Mesothelial cell of epicardium (in vitro differentiated cells): ENCODE results near the gene NR6A1. TPM values are rescaled to one million over a fixed set of nuclear protein-coding genes. Genes with fewer than 3 reads are reported as not detected.
A peak's percentile ranks its signal among the peaks of the same experiment; 100 is the strongest.

ENCODE experiments used
- DNase-seq, 2 experiments: peaks; one replicate each; pipeline ENCODE4 v3.0.0; 2021; ENCODE audit warnings: low spot score in 2 of 2; ENCODE audit not compliant: unreplicated experiment in 2 of 2
- H3K27ac Mint-ChIP-seq: 2 replicates; pipeline ENCODE4 v1.8.0; 2021; ENCODE audit warnings: mixed read lengths
- H3K27me3 Mint-ChIP-seq: 2 replicates; pipeline ENCODE4 v1.8.0; 2021; ENCODE audit warnings: low read depth, mixed read lengths
- H3K36me3 Mint-ChIP-seq: 2 replicates; pipeline ENCODE4 v1.8.0; 2021; ENCODE audit warnings: mixed read lengths
- H3K4me1 Mint-ChIP-seq: 2 replicates; pipeline ENCODE4 v1.8.0; 2021; ENCODE audit warnings: mixed read lengths
- H3K4me3 Mint-ChIP-seq: 2 replicates; pipeline ENCODE4 v1.8.0; 2021; ENCODE audit warnings: mild to moderate bottlenecking, moderate library complexity, mixed read lengths
- H3K9me3 Mint-ChIP-seq: 2 replicates; pipeline ENCODE4 v1.8.0; 2021; ENCODE audit warnings: mixed read lengths
- total RNA-seq: library from RNA; stranded (reverse); gene quantifications from 3 replicates; pipeline ENCODE4 v1.2.1, GENCODE V29; 2021
- TF ChIP-seq, protein P1 (sequence below): fragments of 200-600 bp; sonication (generic); IDR thresholded peaks from one replicate; pipeline ENCODE4 v1.5.0; 2021; ENCODE audit warnings: antibody characterized with exemption; ENCODE audit not compliant: unreplicated experiment

NR6A1 gene
- total RNA-seq, 1 donor from 2014 or later = 5.9 TPM

DNA sequence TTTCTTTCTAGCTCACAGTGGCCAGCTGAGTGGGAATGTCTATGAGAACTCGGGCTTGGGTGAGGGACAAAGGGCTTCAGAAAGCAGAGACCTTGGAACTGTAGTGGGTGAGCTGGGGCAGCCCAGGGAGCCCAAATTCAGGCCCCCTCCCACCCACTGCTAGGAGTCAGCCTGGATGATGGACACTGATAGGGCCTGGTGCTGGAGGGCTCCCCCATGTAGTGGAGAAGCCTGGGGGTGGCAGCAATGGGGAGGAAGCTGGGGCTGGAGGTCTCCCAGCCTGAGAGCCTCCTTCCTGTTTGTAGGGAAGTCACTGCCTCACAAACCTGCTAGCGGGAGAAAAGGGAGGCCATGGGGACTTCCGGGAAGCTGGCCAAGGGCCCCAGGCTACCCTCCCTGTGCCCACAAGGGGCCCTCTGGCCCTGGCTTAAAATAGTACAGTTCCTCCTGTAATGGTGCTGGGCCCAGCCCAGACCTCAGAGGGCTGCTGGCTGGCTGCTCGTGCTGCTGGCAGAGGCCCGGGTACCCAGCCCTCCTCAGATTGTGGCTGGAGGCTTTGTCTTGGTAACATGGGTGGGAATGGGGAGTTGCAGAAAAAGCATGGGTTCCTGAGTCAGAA lies 257.6 kb downstream of the NR6A1 start:
- Mint-ChIP-seq H3K27me3 (no peaks in the 10 kb centered on the region), H3K4me1 (peaks cover 24% of the 10 kb centered on the region), H3K4me3 (no peak overlapping the region), H3K36me3 (no peaks in the 10 kb centered on the region), H3K9me3 (no peaks in the 10 kb centered on the region), H3K27ac (peak overlapping the region; percentile 33)
- DNase-seq = no peak
- TF ChIP-seq, protein P1, sequence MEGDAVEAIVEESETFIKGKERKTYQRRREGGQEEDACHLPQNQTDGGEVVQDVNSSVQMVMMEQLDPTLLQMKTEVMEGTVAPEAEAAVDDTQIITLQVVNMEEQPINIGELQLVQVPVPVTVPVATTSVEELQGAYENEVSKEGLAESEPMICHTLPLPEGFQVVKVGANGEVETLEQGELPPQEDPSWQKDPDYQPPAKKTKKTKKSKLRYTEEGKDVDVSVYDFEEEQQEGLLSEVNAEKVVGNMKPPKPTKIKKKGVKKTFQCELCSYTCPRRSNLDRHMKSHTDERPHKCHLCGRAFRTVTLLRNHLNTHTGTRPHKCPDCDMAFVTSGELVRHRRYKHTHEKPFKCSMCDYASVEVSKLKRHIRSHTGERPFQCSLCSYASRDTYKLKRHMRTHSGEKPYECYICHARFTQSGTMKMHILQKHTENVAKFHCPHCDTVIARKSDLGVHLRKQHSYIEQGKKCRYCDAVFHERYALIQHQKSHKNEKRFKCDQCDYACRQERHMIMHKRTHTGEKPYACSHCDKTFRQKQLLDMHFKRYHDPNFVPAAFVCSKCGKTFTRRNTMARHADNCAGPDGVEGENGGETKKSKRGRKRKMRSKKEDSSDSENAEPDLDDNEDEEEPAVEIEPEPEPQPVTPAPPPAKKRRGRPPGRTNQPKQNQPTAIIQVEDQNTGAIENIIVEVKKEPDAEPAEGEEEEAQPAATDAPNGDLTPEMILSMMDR = no peak

DNA sequence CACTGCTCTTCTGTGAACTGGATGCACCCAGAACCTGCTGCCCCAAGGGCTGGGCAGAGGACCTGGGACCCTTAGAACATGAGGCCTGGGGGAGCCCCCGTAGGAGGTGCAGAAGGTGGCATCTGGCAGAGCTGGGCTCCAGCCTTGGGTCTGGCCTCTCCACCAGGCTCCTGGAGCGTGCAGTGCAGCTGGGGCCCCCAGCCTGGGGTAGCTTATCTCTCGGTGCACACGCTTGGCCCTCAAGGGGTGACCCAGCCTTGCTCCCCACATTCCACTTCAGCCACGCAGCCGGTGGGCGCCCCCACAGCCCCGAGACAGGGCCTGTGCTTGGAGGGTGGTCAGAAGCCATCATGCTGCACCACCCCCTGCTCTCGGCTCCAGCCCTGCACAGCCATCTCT lies 258.3 kb downstream of the NR6A1 start:
- Mint-ChIP-seq H3K4me1 (peaks cover 24% of the 10 kb centered on the region), H3K9me3 (no peaks in the 10 kb centered on the region), H3K4me3 (no peak overlapping the region), H3K27me3 (no peaks in the 10 kb centered on the region), H3K36me3 (no peaks in the 10 kb centered on the region), H3K27ac (no peak overlapping the region)
- no peak for DNase-seq
- TF ChIP-seq, protein P1 = no peak

DNA sequence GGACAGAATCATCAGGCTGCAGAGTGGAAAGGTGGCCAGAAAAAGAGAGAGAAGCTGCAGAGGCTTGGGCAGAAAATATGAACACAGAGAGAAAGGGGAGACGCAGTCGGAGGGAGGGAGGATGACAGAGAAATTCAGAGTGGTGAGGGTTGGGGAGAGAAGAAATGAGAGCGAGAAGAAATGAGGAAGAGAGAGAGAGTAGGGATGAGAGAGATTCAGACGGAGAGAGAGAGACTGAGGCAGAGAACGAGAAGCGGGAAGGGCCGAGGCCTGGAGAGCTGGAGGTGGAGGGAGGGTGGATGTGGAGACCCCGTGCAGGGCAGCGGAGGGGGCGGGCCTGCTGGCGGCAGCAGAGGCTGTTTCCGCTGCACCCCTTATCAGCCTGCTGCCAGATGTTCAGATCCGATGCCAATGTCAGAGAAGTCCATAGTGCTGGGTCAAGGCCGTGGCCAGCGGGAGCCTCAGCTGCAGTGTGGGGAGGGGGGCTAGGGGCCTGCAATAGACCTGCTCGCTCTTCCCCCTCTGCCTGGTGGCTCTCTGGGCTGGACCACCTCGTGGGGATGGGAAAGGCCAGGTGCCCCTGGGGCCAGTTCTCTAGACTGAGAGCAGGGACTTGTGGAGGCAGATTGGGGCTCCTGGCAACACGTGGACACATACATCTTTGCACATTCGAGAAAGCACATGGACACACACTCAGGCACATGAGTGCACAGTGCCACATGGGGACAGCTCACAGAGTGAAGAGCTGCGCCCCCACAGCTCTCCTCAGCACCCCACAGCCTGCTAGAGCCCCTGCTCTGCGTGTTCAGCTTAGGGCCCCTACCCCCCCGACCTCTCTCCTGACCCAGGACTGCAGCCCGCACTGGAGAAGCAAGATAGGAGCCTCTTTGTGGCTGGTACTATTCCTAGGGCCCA lies 259.0 kb downstream of the NR6A1 start:
- Mint-ChIP-seq H3K4me3 (no peak overlapping the region), H3K9me3 (no peaks in the 10 kb centered on the region), H3K36me3 (no peaks in the 10 kb centered on the region), H3K4me1 (peaks cover 24% of the 10 kb centered on the region), H3K27me3 (peaks cover 4% of the 10 kb centered on the region), H3K27ac (peak overlapping the region; percentile 55)
- DNase-seq = no peak
- TF ChIP-seq, protein P1 = no peak

DNA sequence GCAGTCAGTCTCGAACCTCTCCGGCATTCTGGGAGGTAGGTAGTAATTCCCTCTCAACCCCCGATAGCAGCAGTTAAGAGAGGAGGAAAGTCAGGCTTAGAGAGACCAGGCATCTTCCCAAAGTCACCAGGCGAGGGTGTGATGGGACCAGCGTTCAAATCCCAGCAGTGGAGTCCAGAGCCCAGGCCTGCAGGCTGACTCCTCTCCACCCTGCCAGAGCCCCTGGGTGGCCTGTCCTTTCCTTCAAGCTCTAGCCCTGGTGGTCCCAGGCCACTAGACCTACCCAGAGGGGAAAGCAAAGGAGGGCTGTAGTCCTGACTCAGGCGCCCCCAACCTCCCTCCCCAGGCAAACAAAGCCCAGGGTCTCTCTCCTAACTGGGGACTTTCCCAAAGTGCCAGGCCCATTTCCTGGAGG lies 259.7 kb downstream of the NR6A1 start:
- Mint-ChIP-seq H3K27ac (peak overlapping the region; percentile 55), H3K36me3 (no peaks in the 10 kb centered on the region), H3K9me3 (no peaks in the 10 kb centered on the region), H3K4me1 (peaks cover 24% of the 10 kb centered on the region), H3K27me3 (peaks cover 9% of the 10 kb centered on the region), H3K4me3 (no peak overlapping the region)
- no peak for DNase-seq
- TF ChIP-seq, protein P1 = no peak

DNA sequence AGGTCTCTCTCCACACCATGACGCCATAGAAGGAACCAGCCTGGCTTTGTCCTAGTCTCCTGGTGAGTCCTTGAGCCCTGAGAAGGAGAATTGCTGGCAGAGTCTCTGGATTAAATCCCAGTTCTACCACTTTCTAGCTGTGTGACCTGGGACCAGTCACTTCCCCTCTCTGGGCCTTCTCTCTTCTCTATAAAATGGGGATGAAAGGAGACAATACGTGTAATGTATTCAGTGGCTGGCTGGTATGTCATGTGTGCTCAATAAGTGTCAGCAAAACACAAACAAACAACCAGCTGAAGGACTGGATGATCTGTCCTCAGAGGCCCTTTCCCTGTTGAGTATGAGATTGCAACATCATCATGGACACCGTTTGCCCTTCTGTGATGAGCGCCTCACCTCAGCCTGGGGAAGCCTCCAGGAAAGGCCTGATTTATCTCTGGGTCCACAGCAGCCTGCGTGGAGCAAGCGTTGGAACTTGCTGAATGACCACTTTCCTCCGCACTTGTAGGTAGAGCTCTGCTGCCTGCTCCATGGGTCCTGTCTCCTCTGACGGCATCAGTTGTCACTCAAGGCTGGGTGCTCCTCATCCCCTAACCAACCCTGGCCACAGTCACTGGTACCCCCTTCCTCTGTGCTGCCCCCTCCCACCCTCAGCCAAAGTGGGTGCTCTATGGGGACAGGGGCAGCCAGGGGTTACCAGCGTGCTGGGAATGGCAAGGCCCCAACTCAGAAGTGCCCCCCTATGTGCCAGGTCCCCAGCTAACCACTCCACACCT lies 260.3 kb downstream of the NR6A1 start:
- no peak overlapping the region for H3K4me3 Mint-ChIP-seq
- H3K9me3 Mint-ChIP-seq = no peaks in the 10 kb centered on the region
- no peak for DNase-seq
- peaks cover 22% of the 10 kb centered on the region for H3K4me1 Mint-ChIP-seq
- H3K36me3 Mint-ChIP-seq = no peaks in the 10 kb centered on the region
- TF ChIP-seq, protein P1 = no peak
- H3K27ac Mint-ChIP-seq = no peak overlapping the region
- H3K27me3 Mint-ChIP-seq = peaks cover 15% of the 10 kb centered on the region
